LNCaP clone FGC (cell line): ENCODE data around the gene ITGBL1.

Experiments
- DNase-seq: peaks from one replicate; pipeline ENCODE4 v3.0.0-alpha.2; 2011; ENCODE audit warnings: low read depth
- H3K4me3 ChIP-seq: 2 replicates; pipeline ENCODE4 v1.5.1; 2011; ENCODE audit warnings: mild to moderate bottlenecking, low read depth, low read length, control low read depth
- TF ChIP-seq, protein P1 (sequence below): IDR thresholded peaks from 2 replicates; pipeline ENCODE4 v1.5.1; 2012; ENCODE audit warnings: mild to moderate bottlenecking; ENCODE audit not compliant: control insufficient read depth, insufficient read depth; ENCODE audit errors: extremely low read depth

Gene ITGBL1

DNA sequence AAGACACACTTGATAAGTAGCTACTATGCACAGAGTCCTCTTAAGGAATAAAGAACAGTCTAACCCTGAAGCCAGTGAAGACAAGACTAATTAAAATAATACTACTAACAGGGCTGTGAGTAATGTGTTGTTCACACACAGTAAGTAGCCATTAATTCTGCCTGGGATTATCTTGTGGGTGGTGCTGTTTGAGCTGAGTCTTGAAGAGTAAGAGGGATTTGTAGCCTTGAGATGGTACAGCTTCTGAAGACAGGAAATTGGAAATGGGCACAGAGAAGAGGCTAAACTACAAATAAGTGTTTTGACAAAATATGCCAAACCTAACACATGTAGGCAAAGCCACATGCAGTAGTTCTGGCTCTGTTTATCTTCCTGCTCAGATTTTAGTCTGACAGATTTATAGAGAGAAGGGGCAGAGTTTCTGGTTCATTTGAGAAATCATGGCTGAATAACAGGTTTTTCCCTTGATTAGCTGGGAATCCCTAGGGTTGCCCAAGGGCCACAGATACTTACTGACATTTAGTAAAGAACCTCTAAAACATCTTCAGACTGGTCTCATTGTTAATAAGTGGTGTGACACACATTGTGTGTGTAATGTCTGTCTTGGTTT, 38.0 kb downstream of the ITGBL1 start:
- TF ChIP-seq, protein P1, sequence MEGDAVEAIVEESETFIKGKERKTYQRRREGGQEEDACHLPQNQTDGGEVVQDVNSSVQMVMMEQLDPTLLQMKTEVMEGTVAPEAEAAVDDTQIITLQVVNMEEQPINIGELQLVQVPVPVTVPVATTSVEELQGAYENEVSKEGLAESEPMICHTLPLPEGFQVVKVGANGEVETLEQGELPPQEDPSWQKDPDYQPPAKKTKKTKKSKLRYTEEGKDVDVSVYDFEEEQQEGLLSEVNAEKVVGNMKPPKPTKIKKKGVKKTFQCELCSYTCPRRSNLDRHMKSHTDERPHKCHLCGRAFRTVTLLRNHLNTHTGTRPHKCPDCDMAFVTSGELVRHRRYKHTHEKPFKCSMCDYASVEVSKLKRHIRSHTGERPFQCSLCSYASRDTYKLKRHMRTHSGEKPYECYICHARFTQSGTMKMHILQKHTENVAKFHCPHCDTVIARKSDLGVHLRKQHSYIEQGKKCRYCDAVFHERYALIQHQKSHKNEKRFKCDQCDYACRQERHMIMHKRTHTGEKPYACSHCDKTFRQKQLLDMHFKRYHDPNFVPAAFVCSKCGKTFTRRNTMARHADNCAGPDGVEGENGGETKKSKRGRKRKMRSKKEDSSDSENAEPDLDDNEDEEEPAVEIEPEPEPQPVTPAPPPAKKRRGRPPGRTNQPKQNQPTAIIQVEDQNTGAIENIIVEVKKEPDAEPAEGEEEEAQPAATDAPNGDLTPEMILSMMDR = no peak
- no peak for DNase-seq
- no peak overlapping the region for H3K4me3 ChIP-seq

DNA sequence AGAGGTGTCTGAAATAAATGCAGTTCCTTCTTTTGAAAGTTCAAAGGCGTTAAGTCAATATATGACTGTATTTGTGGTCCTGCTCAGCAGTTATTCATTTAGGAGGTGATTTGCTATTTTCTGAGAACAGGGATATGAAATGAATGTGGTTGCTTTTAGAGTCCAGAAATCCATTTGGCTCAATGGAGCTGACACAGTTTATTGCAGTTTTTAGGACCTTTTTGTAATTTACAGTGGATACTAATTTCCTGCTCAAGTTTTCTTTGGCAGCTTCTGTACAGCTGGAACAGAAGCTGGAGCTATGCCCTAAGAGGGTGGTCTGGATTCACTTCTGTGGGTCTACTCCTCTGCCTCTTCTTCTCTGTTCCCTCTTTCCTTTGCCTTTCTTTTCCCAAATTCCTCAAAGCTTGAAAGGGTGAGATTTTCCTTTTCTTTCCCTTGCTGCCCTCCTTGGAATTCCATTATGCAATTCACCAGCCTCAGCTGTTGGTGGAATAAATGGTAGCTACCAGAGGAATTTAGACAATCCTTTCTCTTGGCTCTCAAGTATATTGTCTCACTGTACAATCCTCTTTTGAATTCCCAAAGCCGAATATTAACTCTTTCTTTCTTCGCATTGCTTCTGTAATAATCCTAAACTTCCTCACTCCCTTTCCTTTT, 39.9 kb downstream of the ITGBL1 start:
- H3K4me3 ChIP-seq = no peak overlapping the region
- DNase-seq = no peak
- TF ChIP-seq, protein P1 = no peak

DNA sequence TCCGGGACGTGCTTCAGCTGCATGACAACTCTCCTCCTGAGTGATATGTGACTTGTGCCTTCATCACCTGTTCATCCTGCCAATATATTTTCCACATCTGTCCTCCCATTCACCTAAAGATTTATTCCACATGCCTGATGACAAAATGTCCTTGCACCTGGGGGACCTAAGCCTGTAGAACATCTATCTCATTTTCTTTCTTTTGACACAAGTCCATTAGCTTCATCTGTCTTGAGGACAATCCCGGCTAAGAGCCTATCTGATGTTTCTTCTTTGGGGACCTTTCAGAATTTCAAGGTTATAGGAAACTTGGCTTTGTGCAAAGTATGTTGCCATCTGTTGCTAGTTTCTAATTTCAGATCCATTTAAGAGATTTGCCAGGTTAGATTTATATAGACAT, 41.1 kb downstream of the ITGBL1 start:
- no peak for DNase-seq
- TF ChIP-seq, protein P1 = no peak
- no peak overlapping the region for H3K4me3 ChIP-seq

DNA sequence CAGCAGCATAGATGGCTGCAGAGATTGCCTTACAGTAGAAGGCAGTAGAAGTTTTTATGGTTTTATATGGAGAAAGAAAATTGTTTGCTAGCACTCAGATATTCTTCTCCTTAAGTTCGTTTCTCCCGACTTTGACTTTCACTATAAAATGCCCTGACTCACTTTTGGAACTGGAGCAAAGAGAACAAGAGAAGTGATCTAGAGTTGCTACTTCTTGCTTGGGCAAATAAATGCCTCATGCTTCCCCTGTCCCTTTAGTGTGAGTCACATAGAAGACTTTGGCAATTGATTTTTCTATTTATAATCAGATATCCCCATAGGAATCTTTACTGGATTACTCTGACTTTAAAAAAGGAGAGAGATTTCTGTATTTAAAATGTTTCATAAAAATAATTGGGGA, 46.9 kb downstream of the ITGBL1 start:
- no peak for DNase-seq
- H3K4me3 ChIP-seq = no peak overlapping the region
- TF ChIP-seq, protein P1 = no peak

DNA sequence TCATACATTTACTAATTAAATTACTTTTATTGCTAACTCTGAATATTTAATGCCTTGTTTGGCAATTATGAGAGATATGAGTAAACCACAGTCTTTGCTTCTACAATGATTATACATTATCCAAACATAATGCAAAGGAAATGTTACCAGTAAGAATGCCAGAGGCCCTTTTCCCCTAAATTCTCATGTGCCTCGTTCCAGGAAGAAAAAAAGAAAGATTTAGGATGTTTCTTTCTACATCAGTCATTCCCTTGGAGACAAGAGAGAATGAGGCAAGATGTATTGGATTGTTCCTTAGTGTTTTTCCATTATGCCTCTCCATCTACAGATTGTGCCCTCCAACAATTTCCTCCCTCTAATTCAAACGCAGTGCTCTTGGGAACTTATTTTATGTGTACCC, 50.1 kb downstream of the ITGBL1 start:
- no peak overlapping the region for H3K4me3 ChIP-seq
- TF ChIP-seq, protein P1 = no peak
- DNase-seq = no peak

DNA sequence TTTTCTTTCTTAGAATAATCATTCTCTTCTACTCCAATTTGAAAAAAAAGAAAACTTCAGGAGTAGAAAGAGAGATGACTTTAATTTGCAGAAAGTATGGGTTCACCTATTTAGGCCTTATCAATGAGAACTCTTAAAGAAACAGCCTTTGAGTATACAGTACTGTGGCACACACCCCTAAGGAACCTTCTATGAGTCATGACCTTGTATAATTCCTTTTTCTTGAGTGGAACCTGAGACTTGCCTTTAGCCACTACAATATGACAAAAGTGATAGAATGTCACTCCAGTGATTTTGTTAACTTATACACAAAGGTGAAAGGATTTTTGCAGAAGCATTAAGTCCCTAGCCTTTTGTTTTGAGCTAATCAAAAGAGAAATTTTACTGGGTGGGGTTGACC, 58.7 kb downstream of the ITGBL1 start:
- no peak overlapping the region for H3K4me3 ChIP-seq
- TF ChIP-seq, protein P1 = no peak
- no peak for DNase-seq

DNA sequence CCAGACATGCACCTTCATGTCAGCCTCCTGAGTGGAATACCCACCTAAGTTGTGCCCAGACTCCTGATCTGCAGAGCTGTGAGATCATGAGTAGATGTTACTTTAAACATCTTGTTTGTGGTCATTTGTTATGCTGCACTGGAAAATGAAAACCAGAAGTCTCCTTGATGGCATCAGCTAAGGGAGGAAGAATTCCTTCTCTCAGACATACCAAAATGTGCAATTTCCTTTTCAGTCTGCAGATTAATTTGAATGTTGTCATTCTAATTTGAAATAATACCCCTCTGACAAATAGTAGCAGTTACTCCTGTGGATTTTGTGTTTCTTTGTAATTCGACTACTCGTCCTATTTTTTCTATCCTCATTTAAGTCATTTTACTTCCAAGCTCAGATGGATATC, 59.3 kb downstream of the ITGBL1 start:
- H3K4me3 ChIP-seq = no peak overlapping the region
- no peak for DNase-seq
- TF ChIP-seq, protein P1 = no peak
